ENCODE results near the gene RPTOR. TPM values are rescaled to one million over a fixed set of nuclear protein-coding genes. Genes with fewer than 3 reads are reported as not detected.

Gene RPTOR
- total and polyA plus RNA-seq, 2 donors (not counting 3 experiments of a cell fraction or from before 2014, with no cell fraction given) = 10.7 to 41.8 TPM

DNA sequence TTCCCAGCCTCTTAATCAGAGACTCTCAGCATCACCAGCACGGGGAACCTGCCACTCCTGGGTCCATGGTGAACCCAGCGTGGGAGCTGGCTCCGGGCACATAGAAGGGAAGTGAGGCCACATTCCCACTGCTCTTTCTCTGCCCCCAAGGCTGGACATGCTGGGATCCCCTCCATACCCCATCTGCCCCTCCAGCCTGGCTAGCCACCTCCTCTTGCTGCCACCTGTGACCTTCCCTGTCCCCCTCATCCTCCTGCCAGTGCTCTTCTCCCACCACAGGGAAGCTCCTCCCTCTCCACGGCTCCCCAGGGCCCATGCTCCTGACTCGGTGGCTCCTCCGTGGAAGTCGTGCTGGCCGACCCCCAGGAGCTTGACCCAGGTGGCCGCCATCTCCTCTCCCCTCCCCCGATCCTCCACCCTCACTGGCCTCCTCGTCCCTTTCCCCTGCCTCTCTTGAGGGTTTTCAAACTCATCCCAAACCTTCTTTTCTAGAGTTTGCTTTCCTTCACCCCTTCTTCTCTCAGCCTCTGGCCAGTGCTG lies 307.9 kb downstream of the RPTOR start:
- TF ChIP-seq FOS (IDR thresholded peaks at IDR 0.05; ENCODE audit: borderline replicate concordance, insufficient read depth, low read length) (no peak), JUN (IDR thresholded peaks at IDR 0.05; ENCODE audit: borderline replicate concordance, insufficient read depth, insufficient read length, low read depth) (no peak), POLR2A (IDR thresholded peaks at IDR 0.05; ENCODE audit: low read depth, low read length) (no peak), GATA2 (IDR thresholded peaks at IDR 0.05; ENCODE audit: insufficient read depth, insufficient read length, low read depth, low read length) (no peak), POLR2AphosphoS5 (IDR thresholded peaks at IDR 0.05; ENCODE audit: insufficient read depth, low read depth, low read length) (no peak), MYC (IDR thresholded peaks at IDR 0.05; ENCODE audit: low read depth, low read length) (no peak), EZH2 (IDR thresholded peaks at IDR 0.05; ENCODE audit: borderline replicate concordance, low read depth, low read length, severe bottlenecking) (no peak)
- TF ChIP-seq, protein P1, sequence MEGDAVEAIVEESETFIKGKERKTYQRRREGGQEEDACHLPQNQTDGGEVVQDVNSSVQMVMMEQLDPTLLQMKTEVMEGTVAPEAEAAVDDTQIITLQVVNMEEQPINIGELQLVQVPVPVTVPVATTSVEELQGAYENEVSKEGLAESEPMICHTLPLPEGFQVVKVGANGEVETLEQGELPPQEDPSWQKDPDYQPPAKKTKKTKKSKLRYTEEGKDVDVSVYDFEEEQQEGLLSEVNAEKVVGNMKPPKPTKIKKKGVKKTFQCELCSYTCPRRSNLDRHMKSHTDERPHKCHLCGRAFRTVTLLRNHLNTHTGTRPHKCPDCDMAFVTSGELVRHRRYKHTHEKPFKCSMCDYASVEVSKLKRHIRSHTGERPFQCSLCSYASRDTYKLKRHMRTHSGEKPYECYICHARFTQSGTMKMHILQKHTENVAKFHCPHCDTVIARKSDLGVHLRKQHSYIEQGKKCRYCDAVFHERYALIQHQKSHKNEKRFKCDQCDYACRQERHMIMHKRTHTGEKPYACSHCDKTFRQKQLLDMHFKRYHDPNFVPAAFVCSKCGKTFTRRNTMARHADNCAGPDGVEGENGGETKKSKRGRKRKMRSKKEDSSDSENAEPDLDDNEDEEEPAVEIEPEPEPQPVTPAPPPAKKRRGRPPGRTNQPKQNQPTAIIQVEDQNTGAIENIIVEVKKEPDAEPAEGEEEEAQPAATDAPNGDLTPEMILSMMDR (IDR thresholded peaks at IDR 0.05; ENCODE audit: extremely low read depth in 1 of 2, insufficient read depth in 1 of 2, low read depth in 1 of 2, low read length in 2 of 2) = no peak
- TF ChIP-seq, protein P2, sequence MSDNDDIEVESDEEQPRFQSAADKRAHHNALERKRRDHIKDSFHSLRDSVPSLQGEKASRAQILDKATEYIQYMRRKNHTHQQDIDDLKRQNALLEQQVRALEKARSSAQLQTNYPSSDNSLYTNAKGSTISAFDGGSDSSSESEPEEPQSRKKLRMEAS (IDR thresholded peaks at IDR 0.05; ENCODE audit: insufficient read depth, insufficient read length) = no peak
- CTCF ChIA-PET = no interaction called here
- no peaks in the 10 kb centered on the region for H3K36me3 ChIP-seq (ENCODE audit: control insufficient read depth in 2 of 2, extremely low read depth in 1 of 2, insufficient read depth in 2 of 2, low read length in 2 of 2)
- dilution Hi-C loops (cut with MboI; ENCODE audit: extremely low pct_ligation_motif_present, low sequenced_read_pairs) (no loop called here), intact Hi-C loops (cut with micrococcal nuclease) (loop anchor here (10.0 kb wide), 1 partner anchor 178 kb away; no protein-coding TSS in a partner anchor)
- no peaks in the 10 kb centered on the region for H3K9me1 ChIP-seq (replicated peaks; ENCODE audit: control insufficient read depth, extremely low read depth, insufficient read depth, low read length)
- no peak for DNase-seq (ENCODE audit: low read depth, low spot score)
- FAIRE-seq = no peak
- H2AFZ ChIP-seq (ENCODE audit: low read depth, low read length) = no peak overlapping the region
- peaks cover 18% of the 10 kb centered on the region for H3K4me1 ChIP-seq (ENCODE audit: control insufficient read depth, extremely low read depth, insufficient read depth, low read length)
- no peaks in the 10 kb centered on the region for H3K9me3 ChIP-seq (replicated peaks; ENCODE audit: control insufficient read depth, insufficient read depth, low read length)
- no peak overlapping the region for H3K4me2 ChIP-seq (ENCODE audit: insufficient read depth, low read length)
- POLR2A ChIA-PET = no interaction called here
- H3K27me3 ChIP-seq (ENCODE audit: control insufficient read depth in 2 of 2, insufficient read depth in 2 of 2, low read length in 2 of 2) = no peaks in the 10 kb centered on the region
- H4K20me1 ChIP-seq (replicated peaks; ENCODE audit: control insufficient read depth, extremely low read depth, insufficient read depth, low read length) = no peaks in the 10 kb centered on the region
- H3K9ac ChIP-seq (replicated peaks; ENCODE audit: extremely low read depth, insufficient read depth, low read length) = no peak overlapping the region
- H3K27ac ChIP-seq (ENCODE audit: insufficient read depth, low read depth, low read length) = no peak overlapping the region
- no peaks in the 10 kb centered on the region for H3K79me2 ChIP-seq (ENCODE audit: control insufficient read depth, insufficient read depth, low read length)
- H3K4me3 ChIP-seq (replicated peaks in 1 of 3; ENCODE audit: insufficient read depth in 1 of 3, low read depth in 1 of 3, low read length in 3 of 3) = no peak overlapping the region
- no TSS peak for BruUV-seq (replicated peaks)

All from endothelial cell of umbilical vein (primary cell).